C4-2B (cell line): ENCODE data around the gene CDKN1A.

Experiments used
- CTCF ChIP-seq: fragments of 450-650 bp; conservative IDR thresholded peaks from 2 replicates; pipeline ENCODE4 v1.5.1; 2017; ENCODE audit warnings: mild to moderate bottlenecking
- ZFX ChIP-seq: fragments of 450-650 bp; IDR thresholded peaks from 2 replicates; pipeline ENCODE4 v1.6.1; 2017

DNA sequence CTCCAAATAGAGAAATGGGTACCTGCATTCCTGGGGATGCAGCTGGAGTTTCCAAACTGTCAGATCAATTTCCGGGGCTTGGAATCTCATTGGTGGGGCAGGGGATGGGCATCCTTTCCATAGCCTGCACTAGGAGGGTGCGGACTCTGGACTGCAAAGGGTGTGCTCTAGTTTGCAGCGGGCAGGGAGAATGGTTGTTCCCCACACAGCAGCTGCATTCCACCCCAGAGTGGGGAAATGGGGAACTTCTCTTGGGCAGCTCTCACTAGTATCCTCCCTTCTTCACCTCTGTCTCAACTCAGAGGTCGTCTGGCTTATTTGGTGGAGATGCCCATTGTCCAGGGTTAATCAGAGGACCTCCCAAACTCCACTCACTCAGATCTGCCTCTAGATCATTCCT, 34.5 kb upstream of the CDKN1A start:
- TF ChIP-seq CTCF, result no peak
- no peak for TF ChIP-seq ZFX
